Skin epidermis (tissue), 12 donors: Measurements from ENCODE around the gene CENPC.

Experiments used
- H3K27ac ChIP-seq, 21 experiments: fragments of 200-600 bp; sonication (generic) in 11 of 21; one replicate each; pipeline ENCODE4 v1.5.0; 2020; ENCODE audit warnings: mild to moderate bottlenecking in 3 of 21, inconsistent platforms in 2 of 21, moderate library complexity in 2 of 21
- H3K4me3 ChIP-seq, 7 experiments: fragments of 200-600 bp; sonication (generic) in 2 of 7; one replicate each; pipeline ENCODE4 v1.5.0; 2020; ENCODE audit warnings: inconsistent platforms in 2 of 7, mild to moderate bottlenecking in 2 of 7, moderate library complexity in 1 of 7

The CENPC gene

GRCh38 chr4:67545199-67546003 is at the start of gene CENPC:
TSS of gene CENPC (minus strand) at chr4:67545503. CDS start at chr4:67545355, 148 bp downstream.
- peak within 1 kb of the TSS; percentile 55 to 89 (median 72) for H3K4me3 ChIP-seq

GRCh38 chr4:67593741-67594175 is 48.5 kb upstream of the CENPC start:
- Histone ChIP-seq H3K27ac (no peak overlapping the region), H3K4me3 (no peak overlapping the region)

More at GRCh38 chr4:67545199-67546003, at the start of gene CENPC:
- H3K27ac ChIP-seq, result peak within 1 kb of the TSS; percentile 77 to 98 (median 92)

- no peak overlapping the region for H3K27ac ChIP-seq
These were observed 41.9 kb upstream of the CENPC start for GRCh38 chr4:67587156-67587555.

GRCh38 chr4:67584496-67584895 is 39.2 kb upstream of the CENPC start:
- H3K4me3 ChIP-seq, result no peak overlapping the region

More at GRCh38 chr4:67587156-67587555, 41.9 kb upstream of the CENPC start:
- no peak overlapping the region for H3K4me3 ChIP-seq

GRCh38 chr4:67581913-67582312 is 36.6 kb upstream of the CENPC start:
- H3K27ac ChIP-seq, result no peak overlapping the region
- no peak overlapping the region for H3K4me3 ChIP-seq

More at GRCh38 chr4:67584496-67584895, 39.2 kb upstream of the CENPC start:
- no peak overlapping the region for H3K27ac ChIP-seq

GRCh38 chr4:67581208-67581857 is 36.0 kb upstream of the CENPC start:
- H3K27ac ChIP-seq, result no peak overlapping the region
- H3K4me3 ChIP-seq, result no peak overlapping the region

- no peak overlapping the region for H3K27ac ChIP-seq
- no peak overlapping the region for H3K4me3 ChIP-seq
These were observed 35.3 kb upstream of the CENPC start for GRCh38 chr4:67580577-67580976.

GRCh38 chr4:67576538-67576937 is 31.2 kb upstream of the CENPC start:
- no peak overlapping the region for H3K27ac ChIP-seq
- no peak overlapping the region for H3K4me3 ChIP-seq

- Histone ChIP-seq H3K27ac (no peak overlapping the region), H3K4me3 (no peak overlapping the region)
These were observed 30.8 kb upstream of the CENPC start for GRCh38 chr4:67576059-67576466.

GRCh38 chr4:67575232-67576058 is 30.1 kb upstream of the CENPC start:
- Histone ChIP-seq H3K4me3 (no peak overlapping the region), H3K27ac (no peak overlapping the region)

GRCh38 chr4:67573193-67573592 is 27.9 kb upstream of the CENPC start:
- no peak overlapping the region for H3K4me3 ChIP-seq
- no peak overlapping the region for H3K27ac ChIP-seq

GRCh38 chr4:67571975-67572374 is 26.7 kb upstream of the CENPC start:
- Histone ChIP-seq H3K4me3 (no peak overlapping the region), H3K27ac (no peak overlapping the region)

GRCh38 chr4:67570537-67570936 is 25.2 kb upstream of the CENPC start:
- Histone ChIP-seq H3K4me3 (no peak overlapping the region), H3K27ac (no peak overlapping the region)

- Histone ChIP-seq H3K4me3 (no peak overlapping the region), H3K27ac (no peak overlapping the region)
These were observed 23.5 kb upstream of the CENPC start for GRCh38 chr4:67568820-67569219.

GRCh38 chr4:67566335-67566734 is 21.0 kb upstream of the CENPC start:
- no peak overlapping the region for H3K27ac ChIP-seq
- no peak overlapping the region for H3K4me3 ChIP-seq

- no peak overlapping the region for H3K4me3 ChIP-seq
These were observed 20.0 kb upstream of the CENPC start for GRCh38 chr4:67565284-67565683.

GRCh38 chr4:67558493-67558892 is 13.2 kb upstream of the CENPC start, which contains the start of gene STAP1:
TSS of gene STAP1 (plus strand) at chr4:67558727. CDS start at chr4:67558810, 83 bp downstream.
- no peak within 1 kb of the TSS for H3K27ac ChIP-seq
- H3K4me3 ChIP-seq, result no peak within 1 kb of the TSS

More at GRCh38 chr4:67565284-67565683, 20.0 kb upstream of the CENPC start:
- H3K27ac ChIP-seq, result no peak overlapping the region

- H3K27ac ChIP-seq, result no peak overlapping the region
- no peak overlapping the region for H3K4me3 ChIP-seq
These were observed 11.1 kb upstream of the CENPC start for GRCh38 chr4:67556436-67556835.

- H3K4me3 ChIP-seq, result no peak overlapping the region
These were observed 10.1 kb upstream of the CENPC start for GRCh38 chr4:67555447-67555846.

GRCh38 chr4:67554096-67554495 is 8.8 kb upstream of the CENPC start:
- no peak overlapping the region for H3K27ac ChIP-seq
- H3K4me3 ChIP-seq, result no peak overlapping the region

More at GRCh38 chr4:67555447-67555846, 10.1 kb upstream of the CENPC start:
- no peak overlapping the region for H3K27ac ChIP-seq
